Stimulated activated naive CD4-positive, alpha-beta T cell treated with Interleukin-2 at 50 U/mL for 16 hours (primary cell): ENCODE results near the gene LIPC.

Source experiments
- DNase-seq: peaks from one replicate; lab custom pipeline; 2025; lab: John Stamatoyannopoulos, UW

LIPC gene

DNA sequence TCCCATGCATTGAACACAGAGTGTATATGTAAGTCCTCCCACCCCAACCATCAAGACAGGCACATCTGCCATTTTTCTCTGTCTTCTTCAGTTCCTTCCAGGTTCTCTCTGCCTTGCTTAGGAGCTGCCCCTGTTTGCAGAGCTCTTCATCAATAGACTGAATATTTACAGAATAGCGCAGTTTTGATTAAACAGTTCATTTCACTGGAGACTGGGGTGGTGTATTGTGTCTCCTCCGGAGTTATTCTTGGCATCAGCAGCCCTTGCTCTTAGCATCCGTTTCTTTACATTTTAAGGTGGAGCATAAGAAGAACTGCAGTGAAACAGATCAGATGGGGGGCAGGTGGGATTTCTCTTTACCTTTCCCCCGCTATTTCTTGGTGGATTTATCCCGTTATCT, 87.7 kb downstream of the LIPC start:
- DNase-seq, result no peak

GRCh38 chr15:58520464-58520863, 88.7 kb downstream of the LIPC start:
- DNase-seq, result no peak

- DNase-seq, result no peak
Observed at GRCh38 chr15:58520936-58521292, 89.1 kb downstream of the LIPC start.

GRCh38 chr15:58521293-58521991, 89.7 kb downstream of the LIPC start:
- no peak for DNase-seq

GRCh38 chr15:58522391-58522790, 90.6 kb downstream of the LIPC start:
- no peak for DNase-seq

- DNase-seq, result no peak
Observed at GRCh38 chr15:58522865-58523264, 91.1 kb downstream of the LIPC start.

GRCh38 chr15:58523634-58524033, 91.8 kb downstream of the LIPC start:
- DNase-seq, result no peak

GRCh38 chr15:58524247-58524646, 92.5 kb downstream of the LIPC start:
- DNase-seq, result no peak

DNA sequence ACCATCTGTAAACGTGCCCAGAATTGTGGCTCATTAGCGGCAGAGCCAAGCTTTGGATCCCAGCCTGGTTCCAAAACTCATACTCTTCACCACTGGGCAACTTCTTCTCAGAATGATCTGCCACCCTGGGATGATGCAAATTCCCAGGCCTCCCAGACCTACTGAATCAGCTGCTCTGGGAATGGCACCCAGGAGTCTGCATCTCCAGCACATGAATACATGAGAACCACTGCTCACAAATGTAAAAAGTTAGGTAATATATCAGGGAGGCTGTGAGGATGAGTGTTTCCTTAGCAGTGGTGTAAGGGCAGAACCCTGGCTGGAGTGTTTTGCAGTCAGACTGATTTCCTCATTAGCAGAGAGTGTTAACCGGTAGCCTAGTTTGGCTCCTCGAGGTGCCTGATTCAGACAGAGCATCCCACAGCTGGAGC, 94.2 kb downstream of the LIPC start:
- DNase-seq, result no peak

DNA sequence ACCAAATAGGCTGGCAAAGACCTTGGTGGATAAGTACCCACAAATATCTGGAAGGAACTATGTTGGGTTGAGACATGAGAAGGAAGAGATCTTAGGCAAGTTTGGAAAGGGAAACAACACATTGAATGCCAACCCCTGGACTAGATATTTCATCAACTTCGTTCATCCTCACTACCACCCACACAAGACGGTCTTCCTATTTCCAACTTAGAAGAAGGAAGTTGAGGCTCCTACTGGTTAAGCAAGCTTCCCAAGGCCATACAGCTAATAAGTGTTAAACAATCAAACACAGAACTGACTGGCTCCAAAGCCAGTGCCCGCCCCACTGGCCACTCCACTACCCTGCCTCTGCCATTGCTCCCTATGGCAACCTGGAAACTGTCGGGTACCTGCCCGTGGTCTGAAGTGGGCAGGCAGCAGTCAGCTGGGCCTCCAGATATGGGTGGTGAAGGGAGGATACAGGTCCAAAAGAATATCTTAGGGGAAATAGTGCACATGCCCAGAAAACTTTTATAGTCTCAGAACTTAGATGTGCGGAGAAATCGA, 94.9 kb downstream of the LIPC start:
- no peak for DNase-seq

GRCh38 chr15:58527573-58528187, 95.9 kb downstream of the LIPC start:
- no peak for DNase-seq

GRCh38 chr15:58528188-58528870, 96.5 kb downstream of the LIPC start:
- no peak for DNase-seq

GRCh38 chr15:58529041-58529440, 97.2 kb downstream of the LIPC start:
- DNase-seq, result no peak

- no peak for DNase-seq
Observed at GRCh38 chr15:58530056-58530590, 98.3 kb downstream of the LIPC start.

DNA sequence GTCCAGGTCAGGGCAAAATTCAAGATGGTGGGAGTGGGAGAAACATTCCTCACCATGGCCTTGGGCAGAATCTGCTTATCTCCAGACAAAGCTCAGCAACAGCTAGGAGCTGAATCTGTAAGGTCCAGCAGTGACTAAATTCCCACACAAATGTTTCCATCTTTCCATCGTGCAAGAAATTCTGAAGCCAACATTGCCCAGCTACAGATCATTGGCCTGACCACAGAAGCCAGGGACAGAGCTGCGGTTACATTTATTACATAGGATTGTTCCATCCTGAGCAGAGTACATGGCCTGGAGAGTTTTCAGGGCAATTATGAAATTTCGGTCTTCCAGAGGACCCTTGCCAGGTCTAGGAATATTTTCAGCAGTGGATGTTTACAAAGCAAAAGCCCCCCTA, 100.3 kb downstream of the LIPC start:
- DNase-seq, result no peak

DNA sequence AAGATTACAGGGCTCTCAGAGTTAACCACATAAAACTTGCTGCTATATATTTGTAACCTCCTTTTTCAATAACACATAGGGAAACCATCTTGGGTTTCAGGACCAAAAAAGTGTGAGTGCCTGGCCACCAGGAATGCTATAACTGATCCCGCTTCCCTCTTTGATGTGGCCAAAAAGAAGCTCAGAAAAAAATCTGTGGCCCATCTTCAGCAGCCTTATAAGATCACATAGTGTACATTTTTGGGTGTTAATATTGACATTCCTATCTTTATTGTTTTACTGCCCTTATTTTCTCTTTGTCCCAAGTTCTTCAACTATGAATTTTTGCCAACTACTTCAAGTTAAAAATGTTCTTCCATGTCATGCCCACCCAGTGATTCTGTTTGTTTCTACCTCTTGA, 102.8 kb downstream of the LIPC start:
- no peak for DNase-seq

GRCh38 chr15:58535337-58535736, 103.5 kb downstream of the LIPC start:
- DNase-seq, result no peak

DNA sequence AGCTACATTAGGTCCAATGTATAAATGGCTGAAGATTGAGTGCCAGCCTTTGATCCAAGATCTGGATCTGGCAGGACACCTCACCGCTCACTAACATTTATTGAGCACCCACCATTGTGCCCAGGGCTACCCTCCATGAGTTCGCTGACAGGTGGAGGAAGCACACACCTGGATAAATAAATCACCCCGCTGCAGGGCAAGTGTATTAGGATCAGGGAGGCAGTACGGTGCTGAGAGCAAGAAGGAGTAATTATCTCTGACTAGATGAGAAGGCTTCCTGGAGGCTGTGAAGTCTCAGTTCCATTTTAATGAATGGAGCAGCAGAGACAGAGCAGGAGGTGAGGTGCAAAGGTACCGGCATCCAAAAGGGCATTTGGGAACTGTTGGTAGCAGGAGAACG, 104.1 kb downstream of the LIPC start:
- no peak for DNase-seq

GRCh38 chr15:58536414-58536813, 104.6 kb downstream of the LIPC start:
- no peak for DNase-seq

- no peak for DNase-seq
Observed at GRCh38 chr15:58537033-58537432, 105.2 kb downstream of the LIPC start.

- DNase-seq, result no peak
Observed at GRCh38 chr15:58538225-58538727, 106.5 kb downstream of the LIPC start.

DNA sequence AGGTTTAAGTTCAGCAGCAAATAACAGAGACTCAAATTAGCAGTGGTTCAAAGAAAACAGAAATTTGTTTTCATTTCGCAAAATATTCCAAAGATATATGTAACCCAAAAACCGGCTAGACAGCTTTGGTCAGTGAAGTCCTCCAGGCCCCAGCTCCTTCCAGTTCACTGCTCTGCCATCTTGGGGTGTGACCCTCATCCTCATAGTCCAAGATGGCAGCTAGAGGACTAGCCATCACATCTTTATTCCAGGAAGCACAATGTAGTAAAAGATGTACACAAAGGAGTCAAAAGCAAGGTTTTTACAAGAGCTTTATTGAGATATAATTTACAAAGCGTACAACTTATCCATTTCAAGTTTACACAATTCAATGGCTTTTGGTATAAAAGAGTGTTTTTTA, 107.1 kb downstream of the LIPC start:
- DNase-seq, result no peak

GRCh38 chr15:58539548-58539947, 107.8 kb downstream of the LIPC start:
- no peak for DNase-seq
